Esophagus squamous epithelium (tissue), 5 donors: ENCODE results near the gene UVRAG. TPM values are rescaled to one million over a fixed set of nuclear protein-coding genes. Genes with fewer than 3 reads are reported as not detected.

ENCODE experiments used
- DNase-seq: peaks from one replicate; lab custom pipeline; 2025; lab: John Stamatoyannopoulos, UW
- H3K27ac ChIP-seq, 4 donors: fragments of 200-600 bp; sonication (generic); one replicate each; pipeline ENCODE4 v1.5.1; 2016 to 2019; ENCODE audit warnings: mild to moderate bottlenecking in 1 of 4
- H3K27me3 ChIP-seq, 4 donors: fragments of 200-600 bp; sonication (generic); 1 replicate in 3 of 4; 2 replicates in 1 of 4; pipeline versions ENCODE4 v1.5.1 to v1.6.0; 2017 to 2021; ENCODE audit warnings: antibody characterized with exemption in 1 of 4
- H3K36me3 ChIP-seq, 3 donors: fragments of 200-600 bp; sonication (generic); one replicate each; pipeline ENCODE4 v1.5.1; 2016 to 2019
- H3K4me1 ChIP-seq, 3 donors: fragments of 200-600 bp; sonication (generic); one replicate each; pipeline ENCODE4 v1.5.1; 2017 to 2019
- H3K4me3 ChIP-seq, 4 donors: fragments of 200-600 bp; sonication (generic); 1 replicate in 3 of 4; 2 replicates in 1 of 4; pipeline ENCODE4 v1.5.1; 2016 to 2019; ENCODE audit warnings: mild to moderate bottlenecking in 2 of 4, moderate library complexity in 1 of 4
- H3K9me3 ChIP-seq, 3 donors: fragments of 200-600 bp; sonication (generic); one replicate each; pipeline ENCODE4 v1.5.1; 2016 to 2019
- POLR2A ChIP-seq, 4 donors: fragments of 450-650 bp; IDR thresholded peaks; one replicate each; pipeline ENCODE4 v1.6.1; 2017; ENCODE audit warnings: antibody characterized with exemption in 4 of 4, mild to moderate bottlenecking in 4 of 4, moderate library complexity in 3 of 4
- WGBS, 2 donors: methylation state at CpG; one replicate each; pipeline ENCODE4 v1.1.5; 2018; 5-methylcytosine and 5-hydroxymethylcytosine counted together
- intact Hi-C: fragments of 100-400 bp; cut with DNase I; formaldehyde crosslinking; loops from one replicate; pipeline ENCODE4 v1.15.0; 2022
- total RNA-seq, 4 donors: library from RNA; depleted of rRNA; stranded (reverse); fragments of >200 nt; gene quantifications; one replicate each; pipeline ENCODE4 v1.1.0, GENCODE V29; 2016
- TF ChIP-seq, protein P1 (sequence below), 6 experiments: fragments of 450-650 bp in 4 of 6; fragments of 200-600 bp in 2 of 6; sonication (generic) in 2 of 6; IDR thresholded peaks; one replicate each; pipeline ENCODE4 v1.5.1; 2016 to 2019; ENCODE audit warnings: antibody characterized with exemption in 6 of 6, mild to moderate bottlenecking in 4 of 6, moderate library complexity in 4 of 6
- donor health status: DM: yes; HTN: yes; CAD: no.

UVRAG gene
- total RNA-seq, 4 donors from 2014 or later = 3.5 to 15.4 (median 8.5) TPM

GRCh38 chr11:76176463-76176862 is 361.5 kb downstream of the UVRAG start:
- no peaks in the 10 kb centered on the region for H3K4me1 ChIP-seq
- intact Hi-C loops = no loop called here
- H3K27ac ChIP-seq = no peak overlapping the region
- no peak overlapping the region for H3K4me3 ChIP-seq
- 80 to 85% methylated on average over 9 of the region's 9 CpGs for WGBS, 2 donors
- H3K9me3 ChIP-seq = no peaks in the 10 kb centered on the region
- H3K27me3 ChIP-seq = no peaks in the 10 kb centered on the region
- no peak for DNase-seq
- H3K36me3 ChIP-seq = no peaks in the 10 kb centered on the region
- no peak for TF ChIP-seq POLR2A (IDR thresholded peaks at IDR 0.05)
- TF ChIP-seq, protein P1, sequence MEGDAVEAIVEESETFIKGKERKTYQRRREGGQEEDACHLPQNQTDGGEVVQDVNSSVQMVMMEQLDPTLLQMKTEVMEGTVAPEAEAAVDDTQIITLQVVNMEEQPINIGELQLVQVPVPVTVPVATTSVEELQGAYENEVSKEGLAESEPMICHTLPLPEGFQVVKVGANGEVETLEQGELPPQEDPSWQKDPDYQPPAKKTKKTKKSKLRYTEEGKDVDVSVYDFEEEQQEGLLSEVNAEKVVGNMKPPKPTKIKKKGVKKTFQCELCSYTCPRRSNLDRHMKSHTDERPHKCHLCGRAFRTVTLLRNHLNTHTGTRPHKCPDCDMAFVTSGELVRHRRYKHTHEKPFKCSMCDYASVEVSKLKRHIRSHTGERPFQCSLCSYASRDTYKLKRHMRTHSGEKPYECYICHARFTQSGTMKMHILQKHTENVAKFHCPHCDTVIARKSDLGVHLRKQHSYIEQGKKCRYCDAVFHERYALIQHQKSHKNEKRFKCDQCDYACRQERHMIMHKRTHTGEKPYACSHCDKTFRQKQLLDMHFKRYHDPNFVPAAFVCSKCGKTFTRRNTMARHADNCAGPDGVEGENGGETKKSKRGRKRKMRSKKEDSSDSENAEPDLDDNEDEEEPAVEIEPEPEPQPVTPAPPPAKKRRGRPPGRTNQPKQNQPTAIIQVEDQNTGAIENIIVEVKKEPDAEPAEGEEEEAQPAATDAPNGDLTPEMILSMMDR (IDR thresholded peaks at IDR 0.05) = no peak

DNA sequence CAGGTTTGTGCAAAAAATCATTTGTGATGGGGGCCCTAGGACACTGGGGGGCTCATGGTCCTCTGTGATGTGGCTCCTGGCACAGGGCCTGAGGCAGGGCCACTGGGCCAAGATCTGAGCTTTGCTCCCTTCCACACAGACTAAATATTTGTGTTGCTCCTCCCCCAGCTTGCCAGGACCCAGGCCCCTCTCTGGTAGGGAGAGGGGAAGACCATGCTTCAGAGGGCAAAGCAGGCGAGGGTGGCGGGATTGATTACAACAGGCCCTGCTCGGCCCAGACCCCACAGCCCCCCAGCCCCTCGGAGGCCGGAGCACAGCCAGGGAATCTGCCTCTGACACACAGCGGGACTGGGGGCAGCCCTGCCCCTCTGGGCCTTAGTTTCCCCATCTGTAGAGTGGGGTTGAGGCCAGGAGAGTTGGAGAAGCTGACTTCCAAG is 362.3 kb downstream of the UVRAG start:
- Histone ChIP-seq H3K9me3 (no peaks in the 10 kb centered on the region), H3K27me3 (no peaks in the 10 kb centered on the region), H3K4me3 (no peak overlapping the region), H3K27ac (no peak overlapping the region), H3K36me3 (no peaks in the 10 kb centered on the region), H3K4me1 (no peaks in the 10 kb centered on the region)
- 50 to 83% methylated on average over 1 to 2 of the region's 6 CpGs for WGBS, 2 donors
- intact Hi-C loops = no loop called here
- TF ChIP-seq POLR2A (IDR thresholded peaks at IDR 0.05) = no peak
- TF ChIP-seq, protein P1 (IDR thresholded peaks at IDR 0.05) = no peak
- DNase-seq = no peak

DNA sequence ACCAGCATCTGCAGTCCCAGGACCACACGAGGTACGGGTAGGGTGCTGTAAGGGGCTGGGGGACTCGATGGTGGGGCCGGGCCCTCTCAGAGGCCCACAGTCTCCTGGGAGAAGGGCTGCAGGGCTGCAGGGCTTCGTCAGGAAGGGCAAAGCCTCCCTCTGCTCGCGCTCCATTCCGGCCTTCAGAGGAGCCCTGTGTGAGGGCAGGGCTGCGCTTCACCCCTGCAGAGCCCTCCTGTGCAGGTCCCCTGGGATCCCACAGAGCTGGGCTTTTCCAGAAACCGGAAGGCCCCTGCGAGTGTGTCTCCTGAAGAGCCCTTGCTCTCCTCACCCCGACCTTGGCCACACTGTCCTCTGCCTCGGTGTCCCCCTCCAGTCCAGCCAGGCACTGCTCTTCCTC is 364.1 kb downstream of the UVRAG start:
- Histone ChIP-seq H3K27ac (no peak overlapping the region), H3K4me3 (no peak overlapping the region), H3K36me3 (no peaks in the 10 kb centered on the region), H3K9me3 (no peaks in the 10 kb centered on the region), H3K4me1 (no peaks in the 10 kb centered on the region), H3K27me3 (no peaks in the 10 kb centered on the region)
- TF ChIP-seq, protein P1 (IDR thresholded peaks at IDR 0.05) = no peak
- TF ChIP-seq POLR2A (IDR thresholded peaks at IDR 0.05) = no peak
- intact Hi-C loops = no loop called here
- no peak for DNase-seq
- 75 to 93% methylated on average over 4 to 5 of the region's 13 CpGs for WGBS, 2 donors

GRCh38 chr11:76181371-76181770 is 366.4 kb downstream of the UVRAG start:
- H3K4me3 ChIP-seq = no peak overlapping the region
- no peaks in the 10 kb centered on the region for H3K27me3 ChIP-seq
- H3K36me3 ChIP-seq = no peaks in the 10 kb centered on the region
- no peak for DNase-seq
- intact Hi-C loops = no loop called here
- peaks cover 0 to 21% (median 4%) of the 10 kb centered on the region in 3 donors for H3K4me1 ChIP-seq
- WGBS, 2 donors = 81 to 95% methylated on average over 4 to 11 of the region's 15 CpGs
- no peaks in the 10 kb centered on the region for H3K9me3 ChIP-seq
- TF ChIP-seq POLR2A (IDR thresholded peaks at IDR 0.05) = no peak
- TF ChIP-seq, protein P1 (IDR thresholded peaks at IDR 0.05) = no peak
- H3K27ac ChIP-seq = no peak overlapping the region

- H3K4me1 ChIP-seq = peaks cover 0 to 29% (median 9%) of the 10 kb centered on the region in 3 donors
- WGBS, 2 donors = 49 to 56% methylated on average over 4 to 5 of the region's 7 CpGs
- H3K36me3 ChIP-seq = no peaks in the 10 kb centered on the region
- no peaks in the 10 kb centered on the region for H3K27me3 ChIP-seq
- intact Hi-C loops = no loop called here
- H3K27ac ChIP-seq = peak overlapping the region in 3 of 4 donors; percentile 58 to 73 (median 73)
- H3K4me3 ChIP-seq = no peak overlapping the region
- TF ChIP-seq, protein P1 (IDR thresholded peaks at IDR 0.05) = no peak
- no peak for TF ChIP-seq POLR2A (IDR thresholded peaks at IDR 0.05)
- no peak for DNase-seq
- H3K9me3 ChIP-seq = no peaks in the 10 kb centered on the region
Observed at GRCh38 chr11:76184551-76184993, 369.6 kb downstream of the UVRAG start.
